T1000 (cell line): ENCODE results near the gene NRL.

Source experiments
- DNase-seq: peaks from one replicate; lab custom pipeline; 2025; ENCODE audit warnings: mixed read lengths; lab: John Stamatoyannopoulos, UW

The NRL gene

DNA sequence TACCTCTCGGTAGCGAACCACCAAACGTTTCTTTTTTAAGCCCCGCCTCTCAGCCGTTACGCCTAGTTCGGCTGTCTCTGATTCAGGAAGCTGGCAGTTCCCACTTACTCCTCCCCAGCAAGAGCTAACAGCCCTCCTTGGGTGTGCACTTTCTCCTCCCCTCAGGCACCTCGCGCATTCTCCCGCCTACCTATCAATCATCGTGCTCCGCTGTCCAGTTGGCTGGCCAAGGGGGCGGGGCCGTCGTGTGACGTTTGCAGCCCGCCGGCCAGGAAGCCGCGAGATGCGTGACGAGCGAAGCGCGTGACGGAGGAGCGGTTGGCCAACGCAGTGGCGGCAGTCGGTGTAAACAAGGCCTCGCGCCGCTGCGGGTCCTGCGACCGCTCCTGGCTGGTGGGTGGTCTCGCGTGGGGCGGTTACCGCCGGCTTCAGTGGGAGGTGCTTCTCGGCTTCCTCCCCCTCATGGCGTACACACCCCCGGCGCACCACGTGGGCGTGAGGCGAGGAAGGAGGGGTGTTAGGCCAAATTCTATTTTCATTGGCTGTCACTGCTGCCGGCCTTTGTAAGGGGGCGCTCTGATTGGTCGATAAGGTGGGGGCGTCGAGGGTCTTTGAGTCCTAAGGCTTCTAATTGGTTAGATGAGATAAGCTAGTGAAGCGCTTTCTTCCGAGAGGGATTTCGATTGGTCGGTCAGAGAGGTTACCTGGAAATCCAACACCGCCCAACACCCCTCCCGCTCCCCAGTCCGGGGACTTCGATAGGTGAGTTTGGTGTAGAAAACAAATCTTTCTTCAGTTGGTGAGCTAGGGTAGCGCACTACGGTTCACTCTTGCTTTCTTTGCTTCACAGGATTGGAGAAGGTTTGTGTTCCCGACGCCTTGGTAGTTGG is at the start of gene NRL, which contains the start of gene DCAF11:
Gene NRL (minus strand): TSS at position 418 of the 890 bp plus-strand sequence. CDS start 32,101 bp downstream, outside the sequence.
Gene DCAF11 (plus strand): TSS at position 246 of the 890 bp plus-strand sequence. CDS start 818 bp downstream, outside the sequence.
- DNase-seq, result peak; percentile 99

DNA sequence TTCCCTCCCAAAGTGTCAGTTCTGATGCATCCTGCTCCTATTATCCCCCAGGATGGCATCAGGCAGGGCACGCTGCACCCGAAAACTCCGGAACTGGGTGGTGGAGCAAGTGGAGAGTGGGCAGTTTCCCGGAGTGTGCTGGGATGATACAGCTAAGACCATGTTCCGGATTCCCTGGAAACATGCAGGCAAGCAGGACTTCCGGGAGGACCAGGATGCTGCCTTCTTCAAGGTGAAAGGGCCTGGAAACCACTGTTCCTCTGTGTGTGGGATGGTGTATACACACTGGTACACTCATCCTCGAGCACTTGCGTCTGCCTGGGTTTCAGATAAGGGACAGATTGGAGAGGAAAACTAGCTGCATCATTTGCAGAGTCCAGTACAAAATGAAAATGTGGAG is 47.3 kb upstream of the NRL start:
- DNase-seq, result no peak

DNA sequence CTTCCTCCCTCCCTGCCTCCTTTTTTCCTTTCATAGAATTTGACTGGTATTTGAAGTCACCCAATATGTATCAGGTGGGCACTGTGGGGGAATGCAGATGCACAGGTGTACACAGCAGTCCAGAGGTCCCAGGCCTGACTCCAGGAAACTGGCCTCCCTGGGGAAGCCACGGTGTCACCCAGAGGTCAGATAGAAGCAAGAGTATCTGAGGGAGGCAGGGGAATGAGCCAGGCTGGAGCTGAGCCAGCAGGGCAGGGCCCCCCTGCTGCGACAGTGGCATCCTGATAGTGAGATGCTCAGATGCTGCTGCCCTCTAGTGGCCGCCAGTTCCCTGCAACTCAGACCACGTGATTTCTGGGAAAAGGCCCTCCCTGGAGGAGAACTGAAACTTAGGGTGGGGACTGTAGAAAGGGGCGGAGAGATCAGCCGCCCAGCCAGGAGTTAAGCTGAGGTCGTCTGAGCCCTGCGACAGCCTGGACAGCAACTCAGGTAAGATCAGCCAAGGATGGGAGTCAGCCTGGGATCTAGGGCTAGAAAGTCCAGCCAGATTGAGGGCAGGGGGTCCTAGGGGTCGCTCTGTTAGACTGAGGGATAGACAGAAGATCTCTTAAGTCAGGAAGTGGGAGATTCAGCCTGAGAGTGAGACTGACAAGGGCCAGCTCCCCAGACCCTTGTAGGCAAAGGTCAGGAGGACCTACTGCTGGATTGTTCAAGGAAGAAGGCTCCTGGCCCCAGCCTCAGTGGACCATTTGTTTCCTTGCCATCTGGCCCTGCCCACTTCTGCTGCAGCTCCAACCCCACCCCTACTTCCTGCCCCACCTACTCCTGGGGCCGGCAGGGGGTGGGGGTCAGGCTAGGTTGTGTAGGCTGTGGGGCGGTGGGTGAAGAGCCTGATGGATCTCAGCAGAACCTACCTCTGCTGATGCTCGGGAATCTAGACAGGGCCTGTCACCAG is 46.4 kb upstream of the NRL start, which contains the start of gene IRF9:
Gene IRF9 (plus strand): TSS at position 416 of the 955 bp plus-strand sequence. CDS start 880 bp downstream, outside the sequence.
- DNase-seq, result peak; percentile 92

DNA sequence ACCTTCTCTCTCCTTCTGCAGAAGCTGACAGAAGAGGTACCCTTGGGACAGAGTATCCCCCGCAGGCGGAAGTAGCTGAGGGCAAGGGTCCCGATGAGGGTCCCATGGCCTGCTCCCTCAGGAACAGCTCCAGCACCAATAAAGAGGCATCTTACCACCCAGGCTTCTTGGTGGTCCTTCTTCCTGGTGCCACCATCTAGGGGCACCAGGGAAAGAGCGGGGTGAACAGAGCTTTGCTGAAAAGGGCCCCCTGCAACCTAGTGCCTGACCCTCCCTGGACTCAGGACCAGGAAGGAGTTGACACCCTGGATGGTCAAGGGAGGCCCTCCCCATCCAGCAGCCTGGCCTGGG is 45.7 kb upstream of the NRL start:
- no peak for DNase-seq

DNA sequence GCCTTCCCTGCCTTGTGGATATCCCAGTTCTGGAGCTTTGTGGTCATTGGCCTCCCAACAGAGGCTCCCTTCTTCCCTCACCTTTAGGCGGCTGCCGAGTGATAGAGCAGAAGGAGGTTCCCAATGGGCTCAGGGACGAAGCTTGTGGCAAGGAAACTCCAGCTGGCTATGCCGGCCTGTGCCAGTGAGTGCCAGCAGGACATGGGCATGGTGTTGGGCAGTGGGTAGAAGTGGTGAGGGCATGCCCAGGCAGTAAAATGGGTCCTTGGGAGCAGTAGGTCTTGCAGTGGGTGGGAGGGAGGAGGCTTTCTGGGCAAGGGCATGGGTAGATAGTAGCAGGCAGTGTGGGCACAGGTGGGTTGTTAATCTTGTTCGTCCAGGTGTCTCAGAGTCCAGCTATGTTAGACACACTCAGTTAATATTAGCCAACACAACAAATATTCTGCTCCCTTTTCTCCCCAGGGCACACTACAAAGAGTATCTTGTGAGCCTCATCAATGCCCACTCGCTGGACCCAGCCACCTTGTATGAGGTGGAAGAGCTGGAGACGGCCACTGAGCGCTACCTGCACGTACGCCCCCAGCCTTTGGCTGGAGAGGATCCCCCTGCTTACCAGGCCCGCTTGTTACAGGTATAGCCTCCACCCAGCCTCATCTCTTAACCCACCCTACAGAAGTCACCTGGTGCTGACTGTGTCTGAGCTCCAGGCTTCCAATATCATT is 45.2 kb upstream of the NRL start:
- DNase-seq, result no peak

DNA sequence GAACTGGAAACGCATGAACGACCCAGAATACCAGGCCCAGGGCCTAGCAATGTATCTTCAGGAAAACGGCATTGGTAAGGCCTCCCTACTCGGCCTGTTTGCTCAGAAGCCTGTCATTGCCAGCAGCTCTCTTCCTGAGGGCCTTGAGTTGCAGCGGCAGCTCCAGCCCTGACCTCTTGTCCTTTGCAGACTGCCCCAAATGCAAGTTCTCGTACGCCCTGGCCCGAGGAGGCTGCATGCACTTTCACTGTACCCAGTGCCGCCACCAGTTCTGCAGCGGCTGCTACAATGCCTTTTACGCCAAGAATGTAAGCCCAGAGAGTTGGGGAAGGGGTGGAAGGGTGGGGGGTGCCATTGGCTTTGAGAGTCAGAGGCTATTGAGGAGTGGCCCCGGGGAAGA is 42.6 kb upstream of the NRL start:
- no peak for DNase-seq

DNA sequence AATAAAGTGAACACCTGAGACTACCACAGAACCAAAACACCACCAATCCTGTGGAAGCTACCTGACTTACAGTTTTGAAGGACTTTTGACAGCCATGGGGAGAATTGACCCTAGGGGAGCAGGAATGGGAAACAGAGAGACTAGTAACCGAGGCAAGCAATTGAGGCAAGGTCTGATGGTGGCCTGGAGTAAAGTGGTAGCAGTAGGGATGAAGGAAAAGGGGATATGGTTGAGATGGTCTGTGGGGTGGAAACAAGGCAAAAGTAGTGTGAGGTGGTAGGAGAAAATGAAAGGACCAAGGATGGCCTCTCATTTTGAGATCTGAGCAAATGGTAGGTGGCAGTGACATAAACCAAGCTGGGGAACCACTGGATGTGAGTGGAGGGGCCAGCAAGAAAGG is 42.1 kb upstream of the NRL start:
- no peak for DNase-seq

DNA sequence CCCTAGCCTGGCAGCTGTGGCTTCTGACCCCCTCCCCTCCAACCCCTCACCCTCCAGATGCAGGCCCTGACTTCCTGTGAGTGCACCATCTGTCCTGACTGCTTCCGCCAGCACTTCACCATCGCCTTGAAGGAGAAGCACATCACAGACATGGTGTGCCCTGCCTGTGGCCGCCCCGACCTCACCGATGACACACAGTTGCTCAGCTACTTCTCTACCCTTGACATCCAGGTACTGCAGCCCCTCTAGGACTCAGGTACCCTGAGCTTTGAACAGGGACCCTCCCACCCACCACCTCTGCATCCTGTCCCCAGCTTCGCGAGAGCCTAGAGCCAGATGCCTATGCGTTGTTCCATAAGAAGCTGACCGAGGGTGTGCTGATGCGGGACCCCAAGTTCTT is 40.4 kb upstream of the NRL start:
- DNase-seq, result no peak

DNA sequence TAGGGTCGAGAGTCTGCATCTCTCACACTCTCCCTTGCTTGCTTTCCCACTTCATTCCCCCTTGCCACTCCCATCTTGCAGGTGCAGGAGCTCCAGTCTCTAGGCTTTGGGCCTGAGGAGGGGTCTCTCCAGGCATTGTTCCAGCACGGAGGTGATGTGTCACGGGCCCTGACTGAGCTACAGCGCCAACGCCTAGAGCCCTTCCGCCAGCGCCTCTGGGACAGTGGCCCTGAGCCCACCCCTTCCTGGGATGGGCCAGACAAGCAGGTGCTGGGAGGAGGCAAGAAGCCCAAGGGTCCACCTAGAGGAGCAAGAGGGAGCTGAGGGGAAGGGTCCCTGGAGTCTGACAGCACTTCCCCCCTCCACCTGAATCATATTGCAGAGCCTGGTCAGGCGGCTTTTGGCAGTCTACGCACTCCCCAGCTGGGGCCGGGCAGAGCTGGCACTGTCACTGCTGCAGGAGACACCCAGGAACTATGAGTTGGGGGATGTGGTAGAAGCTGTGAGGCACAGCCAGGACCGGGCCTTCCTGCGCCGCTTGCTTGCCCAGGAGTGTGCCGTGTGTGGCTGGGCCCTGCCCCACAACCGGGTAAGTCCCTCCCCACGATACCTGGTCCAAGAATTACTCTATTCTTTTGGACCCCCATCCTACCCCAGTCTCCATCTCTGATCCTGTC is 36.8 kb upstream of the NRL start:
- no peak for DNase-seq

DNA sequence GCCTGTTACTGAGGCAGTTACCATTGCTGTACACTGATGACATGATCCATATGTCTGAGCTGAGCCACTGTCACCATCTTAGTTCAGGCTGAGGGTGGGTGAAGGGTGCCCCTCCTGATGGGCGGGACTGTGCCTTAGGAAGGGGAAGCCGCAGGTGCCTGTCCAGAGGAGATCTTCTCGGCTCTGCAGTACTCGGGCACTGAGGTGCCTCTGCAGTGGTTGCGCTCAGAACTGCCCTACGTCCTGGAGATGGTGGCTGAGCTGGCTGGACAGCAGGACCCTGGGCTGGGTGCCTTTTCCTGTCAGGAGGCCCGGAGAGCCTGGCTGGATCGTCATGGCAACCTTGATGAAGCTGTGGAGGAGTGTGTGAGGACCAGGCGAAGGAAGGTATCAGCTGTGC is 36.2 kb upstream of the NRL start:
- no peak for DNase-seq

DNA sequence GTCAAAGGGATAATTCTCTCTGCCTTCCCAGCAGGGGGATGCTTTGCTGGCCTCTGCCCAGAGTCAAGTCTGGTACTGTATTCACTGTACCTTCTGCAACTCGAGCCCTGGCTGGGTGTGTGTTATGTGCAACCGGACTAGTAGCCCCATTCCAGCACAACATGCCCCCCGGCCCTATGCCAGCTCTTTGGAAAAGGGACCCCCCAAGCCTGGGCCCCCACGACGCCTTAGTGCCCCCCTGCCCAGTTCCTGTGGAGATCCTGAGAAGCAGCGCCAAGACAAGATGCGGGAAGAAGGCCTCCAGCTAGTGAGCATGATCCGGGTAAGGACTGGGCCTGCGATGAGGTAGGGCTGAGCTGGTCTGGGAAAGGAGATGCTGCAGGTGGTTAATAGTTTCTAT is 35.8 kb upstream of the NRL start:
- DNase-seq, result no peak

DNA sequence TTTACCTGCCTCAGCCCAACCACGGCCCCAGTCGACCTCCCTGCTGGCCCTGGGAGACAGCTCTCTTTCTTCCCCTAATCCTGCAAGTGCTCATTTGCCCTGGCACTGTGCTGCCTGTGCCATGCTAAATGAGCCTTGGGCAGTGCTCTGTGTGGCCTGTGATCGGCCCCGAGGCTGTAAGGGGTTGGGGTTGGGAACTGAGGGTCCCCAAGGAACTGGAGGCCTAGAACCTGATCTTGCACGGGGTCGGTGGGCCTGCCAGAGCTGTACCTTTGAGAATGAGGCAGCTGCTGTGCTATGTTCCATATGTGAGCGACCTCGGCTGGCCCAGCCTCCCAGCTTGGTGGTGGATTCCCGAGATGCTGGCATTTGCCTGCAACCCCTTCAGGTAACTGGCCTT is 35.3 kb upstream of the NRL start:
- no peak for DNase-seq

DNA sequence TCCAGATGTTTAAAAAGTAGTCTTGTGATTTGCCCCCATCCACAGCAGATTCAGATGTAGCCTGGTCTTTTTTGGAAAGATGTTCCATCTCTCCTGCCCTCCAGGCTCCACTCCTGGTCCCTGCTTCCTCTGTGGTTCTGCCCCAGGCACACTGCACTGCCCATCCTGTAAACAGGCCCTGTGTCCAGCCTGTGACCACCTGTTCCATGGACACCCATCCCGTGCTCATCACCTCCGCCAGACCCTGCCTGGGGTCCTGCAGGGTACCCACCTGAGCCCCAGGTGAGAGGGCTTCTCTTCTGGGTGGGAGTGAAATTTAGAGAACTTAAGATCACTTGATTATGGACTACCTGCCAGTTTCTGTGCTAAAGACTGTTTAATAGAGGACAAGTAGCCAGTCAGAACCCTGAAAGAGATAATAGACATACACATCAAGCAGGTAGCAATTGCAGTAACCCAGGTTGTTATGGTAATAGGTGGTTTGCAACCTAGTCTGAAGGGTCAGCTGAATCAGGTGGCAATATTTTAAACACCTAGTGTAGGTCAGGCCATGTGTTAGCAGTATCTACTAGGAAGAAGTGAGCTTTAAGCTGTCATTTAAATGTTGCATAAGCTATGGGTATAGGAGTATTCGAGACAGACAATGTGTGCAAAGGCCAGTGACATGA is 34.7 kb upstream of the NRL start:
- no peak for DNase-seq

DNA sequence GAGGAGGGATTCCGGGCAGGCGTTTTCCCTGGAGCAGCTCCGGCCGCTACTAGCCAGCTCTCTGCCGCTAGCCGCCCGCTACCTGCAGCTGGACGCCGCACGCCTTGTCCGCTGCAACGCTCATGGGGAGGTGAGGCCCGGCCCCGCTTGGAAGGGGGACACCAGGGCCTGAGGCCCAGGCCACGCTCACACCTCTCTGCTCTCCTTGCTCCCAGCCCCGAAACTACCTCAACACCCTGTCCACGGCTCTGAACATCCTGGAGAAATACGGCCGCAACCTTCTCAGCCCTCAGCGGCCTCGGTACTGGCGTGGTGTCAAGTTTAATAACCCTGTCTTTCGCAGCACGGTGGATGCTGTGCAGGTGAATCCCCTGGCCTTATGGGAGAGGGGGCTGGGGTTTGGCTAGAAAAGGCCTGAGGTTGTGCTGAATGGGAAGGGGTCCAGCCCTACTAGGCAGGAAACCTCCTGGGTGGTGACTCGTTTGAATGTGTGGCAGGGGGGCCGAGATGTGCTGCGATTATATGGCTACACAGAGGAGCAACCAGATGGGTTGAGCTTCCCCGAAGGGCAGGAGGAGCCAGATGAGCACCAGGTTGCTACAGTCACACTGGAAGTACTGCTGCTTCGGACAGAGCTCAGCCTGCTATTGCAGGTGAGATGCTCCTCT is 33.1 kb upstream of the NRL start:
- no peak for DNase-seq

DNA sequence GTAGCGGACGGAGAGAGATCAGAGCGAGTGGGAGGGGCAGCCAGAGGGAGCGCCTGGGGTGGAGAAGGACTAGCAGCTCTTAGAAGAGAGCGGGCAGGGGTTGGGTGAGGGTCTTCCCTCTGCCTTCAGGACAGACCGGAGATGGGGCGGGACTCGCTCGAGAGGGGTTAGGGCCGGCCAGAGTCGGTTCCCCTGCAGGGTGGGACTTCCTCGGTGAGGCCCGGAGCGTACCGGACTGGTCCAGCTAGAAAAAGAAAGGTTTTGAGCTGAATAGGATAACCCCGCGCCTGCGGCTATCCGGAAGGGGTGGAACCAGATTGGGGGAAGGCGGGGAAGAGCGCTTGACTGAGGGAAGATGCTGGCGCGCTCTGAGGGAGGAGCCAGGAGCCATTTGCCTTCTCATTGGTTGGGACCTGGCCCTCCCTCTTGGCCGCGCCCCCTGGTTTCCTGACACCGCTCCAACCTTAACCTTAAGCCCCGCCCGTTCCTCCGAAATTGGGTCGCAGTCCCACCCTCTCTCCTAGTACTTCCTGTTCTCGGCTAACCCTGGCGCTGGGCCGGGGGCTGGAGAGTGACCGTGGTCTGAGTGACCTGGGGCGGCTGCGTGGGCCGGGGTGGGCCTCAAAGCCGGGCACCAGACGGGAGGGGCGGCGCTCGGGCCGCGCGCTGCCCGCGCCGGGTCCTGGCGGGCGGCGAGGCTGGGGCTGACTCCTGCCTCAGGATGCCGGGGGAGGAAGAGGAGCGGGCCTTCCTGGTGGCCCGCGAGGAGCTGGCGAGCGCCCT is 32.4 kb upstream of the NRL start, which contains the start of gene RNF31:
Gene RNF31 (plus strand): TSS at position 521 of the 783 bp plus-strand sequence. CDS start 201 bp downstream, at position 722.
- peak; percentile 91 for DNase-seq

DNA sequence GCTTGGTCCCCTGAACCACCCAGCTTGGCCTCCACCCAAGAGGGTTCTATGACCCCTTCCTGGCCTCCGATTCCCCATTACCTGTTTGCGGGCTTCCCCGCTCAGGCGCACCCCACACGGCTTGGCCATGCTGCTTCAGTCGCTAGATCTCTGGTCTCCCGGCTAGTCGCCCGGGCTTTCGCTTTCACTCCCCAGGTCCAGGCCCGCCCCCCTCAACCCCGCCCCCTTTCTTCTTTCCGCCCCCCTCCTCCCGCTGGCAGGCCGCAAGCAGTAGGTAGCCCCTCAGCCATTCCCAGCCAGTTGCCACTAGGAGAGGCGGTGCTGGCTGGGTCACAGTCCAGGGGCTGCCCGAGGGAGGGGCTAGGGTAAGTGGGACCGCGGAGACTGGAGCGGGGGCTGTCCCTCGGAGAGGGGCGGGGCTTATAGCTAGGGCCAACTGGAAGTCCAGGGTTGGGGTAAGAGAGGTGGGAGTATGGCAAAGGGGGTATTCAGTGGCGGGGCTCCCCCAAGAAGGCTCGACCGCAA is 31.8 kb upstream of the NRL start, which contains the start of gene PSME2:
Gene PSME2 (minus strand): TSS at position 158 of the 525 bp plus-strand sequence. CDS start 29 bp downstream, at position 129.
- peak; percentile 92 for DNase-seq

DNA sequence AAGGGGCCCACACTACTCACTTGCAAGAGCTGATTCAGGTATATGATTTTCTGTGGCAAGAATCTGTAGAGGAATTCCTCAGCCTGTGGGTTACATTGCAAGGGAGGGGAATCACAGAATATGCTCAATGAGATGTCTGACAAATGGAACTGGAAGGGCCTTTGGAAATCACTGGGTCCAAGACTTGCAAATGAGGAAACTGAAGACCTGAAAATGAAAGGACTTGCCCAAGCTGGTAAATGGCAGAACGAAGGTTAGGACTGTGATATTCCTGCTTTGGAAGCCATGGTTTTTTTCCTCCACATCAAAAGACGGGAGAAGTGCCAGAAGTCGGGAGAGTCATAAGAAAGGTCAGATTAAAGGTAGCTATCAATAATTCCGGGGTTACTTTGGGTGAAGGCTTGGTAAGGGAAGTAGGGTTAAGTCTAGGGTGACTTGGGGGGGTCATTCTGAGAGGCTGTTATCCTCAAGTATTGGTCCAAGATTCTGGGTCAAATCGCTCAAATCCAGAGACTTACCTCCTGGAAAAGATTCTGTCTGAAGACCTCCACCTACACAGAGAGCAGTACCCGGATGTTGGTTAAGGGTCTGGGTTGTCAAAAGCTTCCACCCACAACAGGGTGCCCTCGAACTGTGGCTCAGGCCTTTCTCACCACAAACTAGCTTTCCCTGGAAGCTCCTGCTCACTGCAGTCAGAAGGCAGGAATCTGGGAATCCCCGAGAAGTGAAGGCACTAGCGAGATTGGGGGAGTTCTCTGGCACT is 31.1 kb upstream of the NRL start:
- no peak for DNase-seq

DNA sequence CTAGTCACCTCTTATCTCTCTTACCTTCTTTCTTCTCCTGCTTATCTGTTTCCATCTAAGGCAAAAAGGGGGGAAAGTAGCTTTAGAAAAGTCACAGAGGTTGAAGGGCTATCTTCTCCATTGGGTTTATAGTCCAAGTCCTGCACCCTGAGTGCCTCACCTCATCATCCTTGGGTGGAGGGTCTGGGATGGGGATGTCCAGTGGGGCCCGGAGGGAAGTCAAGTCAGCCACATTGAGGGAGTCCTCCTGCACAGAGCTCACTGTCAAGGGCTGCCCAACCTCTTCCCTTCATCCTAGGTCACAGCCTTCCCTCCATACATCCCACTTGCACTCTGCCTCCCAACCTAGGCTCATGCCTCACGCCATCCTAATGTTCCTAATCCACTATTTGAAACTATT is 30.5 kb upstream of the NRL start:
- DNase-seq, result no peak
